Lung microvascular endothelial cell (primary cell): ENCODE data around the gene DZANK1. TPM values are rescaled to one million over a fixed set of nuclear protein-coding genes. Genes with fewer than 3 reads are reported as not detected.
"Not testable (repeated sequence)": the region's sequence is repeated elsewhere in the genome, so short reads cannot be mapped to it uniquely, and the experiment has no call there.

ENCODE experiments used
- DNase-seq, 2 donors: peaks; one replicate each; pipeline versions ENCODE4 v3.0.0 to v3.0.0-alpha.2; 2010; ENCODE audit warnings: low read depth in 2 of 2
- total RNA-seq: library from RNA; depleted of rRNA; stranded (reverse); fragments of >200 nt; gene quantifications from 2 replicates; pipeline ENCODE4 v1.2.1, GENCODE V29; 2014

DZANK1 gene
- total RNA-seq, 1 donor from 2014 or later, result 0.40 TPM

DNA sequence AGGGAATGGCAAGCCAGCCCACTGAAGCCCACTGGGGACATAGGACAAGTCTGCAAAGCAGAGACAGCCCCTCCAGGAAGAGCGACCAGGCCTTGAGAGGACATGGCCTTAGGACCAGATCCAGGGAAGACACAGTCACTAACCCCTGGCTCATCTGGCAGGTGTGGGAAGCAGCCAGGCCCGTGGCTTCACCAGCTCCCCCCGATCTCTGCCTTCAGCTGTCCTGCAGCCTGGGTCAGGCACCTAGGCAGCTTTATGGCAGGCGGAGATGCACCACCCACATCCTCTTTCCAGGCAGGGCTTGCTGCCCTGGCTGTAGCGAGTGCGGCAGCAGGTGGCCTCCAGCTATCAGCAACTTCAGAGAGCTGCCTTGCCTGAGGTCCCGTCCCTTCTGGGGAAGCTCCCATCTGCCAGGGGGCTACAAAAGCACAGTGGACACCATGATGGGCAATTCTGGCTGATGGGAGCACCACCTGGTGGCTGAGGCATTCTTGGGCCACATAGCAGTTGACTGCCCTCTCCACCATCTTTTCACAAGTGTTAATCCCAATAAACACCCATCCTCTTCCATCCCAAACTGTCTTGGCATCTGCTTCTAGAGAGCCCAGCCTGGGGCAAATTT, 85.8 kb downstream of the DZANK1 start:
- no peak for DNase-seq

DNA sequence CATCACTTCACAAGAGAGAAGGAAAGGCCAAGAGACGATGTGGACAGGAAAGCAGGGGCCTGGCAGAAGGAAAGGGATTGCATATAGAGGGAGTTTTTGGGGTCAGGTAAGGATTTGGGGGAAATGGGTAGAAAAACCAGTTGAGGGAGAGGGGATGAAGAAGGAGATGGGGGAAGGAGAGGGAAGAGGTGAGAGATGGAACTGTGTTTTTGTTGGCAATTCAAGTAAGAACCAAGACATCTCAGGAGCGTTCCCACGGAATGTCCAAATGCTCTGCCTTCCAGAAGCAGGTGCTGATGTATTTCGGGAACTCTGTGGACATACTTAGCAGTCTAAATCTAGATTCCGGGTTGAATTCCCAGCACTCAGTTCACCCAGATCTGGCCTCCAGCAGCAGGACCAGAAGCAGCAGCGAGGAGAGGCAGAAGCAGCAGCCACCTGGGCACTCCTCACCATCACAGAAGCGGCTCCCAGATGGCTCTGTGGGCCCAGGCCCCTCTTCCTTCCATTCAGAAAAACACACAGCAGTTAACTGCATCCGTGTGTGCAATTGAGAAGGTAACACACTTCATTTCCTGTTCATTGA, 88.8 kb downstream of the DZANK1 start:
- no peak for DNase-seq

GRCh38 chr20:18375551-18375950, 91.3 kb downstream of the DZANK1 start:
- not testable (repeated sequence) for DNase-seq

GRCh38 chr20:18372296-18372695, 94.5 kb downstream of the DZANK1 start:
- no peak for DNase-seq

DNA sequence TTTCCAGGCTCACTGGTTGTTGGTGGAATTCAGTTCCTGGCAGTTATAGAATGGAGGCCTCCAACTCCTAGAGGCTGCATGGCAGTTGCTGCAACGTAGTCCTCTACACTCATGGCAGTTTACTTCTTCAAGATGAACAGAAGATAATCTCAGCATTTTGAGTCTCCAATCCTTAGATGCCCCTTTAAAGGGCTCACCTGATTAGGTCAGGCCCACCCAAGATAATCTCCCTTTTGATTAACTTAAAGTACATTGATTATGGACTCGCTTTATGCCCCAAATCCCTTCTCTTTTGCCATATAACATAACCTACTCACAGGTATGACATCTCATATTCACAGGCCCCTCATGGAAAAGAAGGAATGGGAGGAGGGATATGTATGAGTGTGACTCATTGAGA, 102.1 kb downstream of the DZANK1 start:
- DNase-seq, result no peak

GRCh38 chr20:18363708-18364107, 103.1 kb downstream of the DZANK1 start:
- DNase-seq, result no peak

DNA sequence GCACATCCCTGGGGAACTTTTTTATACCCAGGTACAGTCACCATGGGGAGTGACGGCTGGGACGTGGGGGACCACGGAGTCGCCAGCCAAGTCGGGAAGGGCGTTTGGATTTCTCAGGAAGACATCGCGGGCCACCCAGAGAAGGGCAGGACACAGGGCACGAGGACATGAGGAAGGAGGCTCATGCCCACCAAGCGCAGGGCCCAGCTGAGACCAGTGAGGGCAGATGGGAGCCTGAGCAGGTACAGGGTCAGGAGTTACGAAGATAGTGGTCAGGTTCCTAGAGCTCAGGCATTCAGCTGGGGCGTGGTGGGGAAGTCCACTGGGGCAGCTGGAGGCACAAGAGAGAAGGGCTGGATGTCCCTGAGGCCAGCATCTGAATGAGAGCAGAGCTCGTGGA, 103.9 kb downstream of the DZANK1 start:
- DNase-seq, result no peak

GRCh38 chr20:18361678-18362077, 105.2 kb downstream of the DZANK1 start:
- DNase-seq, result no peak

DNA sequence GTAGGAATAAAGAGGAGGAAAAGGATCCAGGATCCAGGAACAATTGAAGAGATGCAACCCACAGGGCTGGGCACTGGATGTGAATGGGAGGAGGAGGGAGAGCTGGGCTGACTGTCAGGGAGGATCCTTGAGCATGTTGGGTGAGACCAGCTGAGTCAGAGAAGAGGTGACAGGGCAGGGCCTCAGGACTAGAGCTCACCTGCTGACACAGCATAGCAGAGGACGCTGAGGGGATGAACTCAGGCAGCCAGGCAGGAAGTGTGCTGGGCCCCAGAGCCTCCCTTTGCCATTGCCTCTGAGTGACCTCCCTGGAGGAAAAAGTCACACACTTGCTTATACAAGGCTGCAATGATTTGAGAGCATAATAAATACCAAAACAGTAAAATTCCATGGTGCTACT, 106.2 kb downstream of the DZANK1 start:
- DNase-seq, result no peak

GRCh38 chr20:18359854-18360253, 107.0 kb downstream of the DZANK1 start:
- DNase-seq, result no peak

DNA sequence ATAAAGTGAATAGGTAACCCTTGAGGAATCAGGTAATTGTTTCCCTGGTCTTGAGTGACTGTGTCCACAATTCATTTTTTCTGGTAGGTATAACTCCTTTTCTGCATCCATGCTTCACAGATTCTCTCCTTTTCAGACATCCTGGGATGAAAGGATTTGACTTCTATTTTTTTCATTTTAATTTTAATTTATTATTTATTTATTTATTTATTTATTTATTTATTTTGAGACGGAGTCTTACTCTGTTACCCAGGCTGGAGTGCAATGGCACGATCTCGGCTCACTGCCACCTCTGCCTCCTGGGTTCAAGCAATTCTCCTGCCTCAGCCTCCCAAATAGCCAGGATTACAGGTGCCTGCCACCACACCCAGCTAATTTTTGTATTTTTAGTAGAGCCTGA, 117.1 kb downstream of the DZANK1 start:
- DNase-seq, result not testable (repeated sequence)

Other genes starting within 250 kb of the DZANK1 start
- gene ZNF133, start 178.5 kb downstream of the DZANK1 start, total RNA-seq, result 10.7 and 15.1 TPM in 2 replicates
- gene POLR3F, start 360 bp upstream of the DZANK1 start, total RNA-seq, result 13.3 and 13.5 TPM in 2 replicates
- 8.3 TPM in 2 replicates for gene RBBP9, start 30.2 kb upstream of the DZANK1 start, total RNA-seq
- gene SEC23B, start 40.9 kb upstream of the DZANK1 start, total RNA-seq, result 27.2 and 42.1 TPM in 2 replicates
- 51.9 and 82.3 TPM in 2 replicates for gene SMIM26, start 100.4 kb upstream of the DZANK1 start, total RNA-seq
- gene DTD1, start 121.0 kb upstream of the DZANK1 start, total RNA-seq, result 35.5 and 51.2 TPM in 2 replicates